Measurements from ENCODE around the gene OLFM4. TPM values are rescaled to one million over a fixed set of nuclear protein-coding genes. Genes with fewer than 3 reads are reported as not detected.

The OLFM4 gene
- total RNA-seq, 2 experiments from 2014 or later, result not detected

DNA sequence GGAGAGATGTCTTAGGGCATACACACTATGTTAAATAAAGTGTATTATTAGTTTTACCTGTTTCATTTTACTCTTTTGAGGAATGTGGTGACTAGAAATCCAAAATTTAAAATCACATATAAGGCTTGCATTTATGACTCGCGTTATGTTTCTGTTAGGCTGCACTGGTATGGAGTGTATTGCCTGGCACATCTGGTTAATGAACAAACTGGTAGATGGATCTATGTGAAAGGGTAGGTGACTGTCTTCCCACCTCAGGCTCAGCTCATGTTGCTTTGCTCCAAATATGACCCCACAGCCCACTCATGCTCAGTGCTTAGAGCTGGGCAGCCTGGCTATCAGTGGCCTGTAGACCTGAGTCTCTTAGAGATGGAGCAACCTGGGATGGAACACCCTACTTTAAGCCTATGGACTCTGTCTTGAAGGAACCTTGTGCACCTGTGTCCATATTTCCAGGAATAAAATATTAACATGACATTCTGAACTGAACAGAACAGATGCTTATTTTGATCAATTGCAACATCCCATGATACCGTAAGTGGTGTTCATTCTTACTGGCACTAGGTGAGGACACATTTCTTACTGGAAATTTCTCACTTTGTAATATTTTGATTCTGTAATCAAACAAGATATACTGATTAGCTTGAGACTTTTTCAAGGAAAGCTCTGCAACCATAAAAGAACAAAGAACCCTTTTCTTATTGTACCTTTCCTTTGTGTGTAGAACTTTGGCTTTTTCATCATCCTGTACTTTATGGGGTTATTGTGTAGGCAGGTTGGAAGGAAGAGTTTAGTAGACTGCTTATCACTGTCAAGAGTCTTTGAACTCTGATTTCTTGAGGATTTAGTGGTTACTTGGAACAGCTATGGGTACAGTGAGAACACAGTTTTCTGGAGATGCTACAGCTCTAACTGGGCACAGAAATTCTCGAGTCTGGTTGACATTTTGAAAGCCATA lies 9.6 kb upstream of the OLFM4 start:
- Mint-ChIP-seq H3K27ac (no peak overlapping the region), H3K4me3 (no peak overlapping the region), H3K4me1 (ENCODE audit: low read depth) (no peaks in the 10 kb centered on the region), H3K27me3 (no peaks in the 10 kb centered on the region), H3K9me3 (no peaks in the 10 kb centered on the region), H3K36me3 (no peaks in the 10 kb centered on the region)
- POLR2A ChIA-PET, result no interaction called here
- no peak for DNase-seq
- CTCF ChIA-PET, result no interaction called here
- intact Hi-C loops (cut with micrococcal nuclease), result no loop called here

DNA sequence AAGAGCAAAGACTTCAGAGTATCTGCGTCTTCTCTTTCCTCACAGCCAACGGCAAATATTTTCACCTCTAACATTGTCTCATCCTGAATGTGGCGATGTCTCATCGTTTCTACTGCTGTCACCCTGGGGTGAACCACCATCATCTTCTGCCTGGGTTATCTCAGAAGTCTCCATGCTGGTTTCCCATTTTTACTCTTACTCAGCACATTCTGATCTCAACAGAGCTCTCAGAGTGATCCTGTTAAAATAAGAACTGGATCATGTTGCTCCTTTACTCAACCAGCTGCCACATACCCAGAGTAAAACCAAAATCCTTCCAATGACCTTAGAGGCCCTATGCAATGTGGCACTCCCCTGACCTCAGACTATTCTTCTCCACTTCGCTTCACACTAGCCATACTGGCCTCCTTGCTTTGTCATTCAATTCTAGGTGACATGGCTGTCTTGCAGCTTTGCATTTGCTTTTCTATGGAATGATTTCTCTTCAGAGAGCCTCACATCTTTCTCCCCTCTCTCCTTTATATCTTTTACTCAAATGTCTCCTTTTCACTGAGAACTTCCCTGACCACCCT lies 7.8 kb upstream of the OLFM4 start:
- peaks cover 2% of the 10 kb centered on the region for H3K27me3 Mint-ChIP-seq
- H3K4me1 Mint-ChIP-seq (ENCODE audit: low read depth), result no peaks in the 10 kb centered on the region
- DNase-seq, result no peak
- H3K27ac Mint-ChIP-seq, result no peak overlapping the region
- H3K9me3 Mint-ChIP-seq, result no peaks in the 10 kb centered on the region
- POLR2A ChIA-PET, result no interaction called here
- no peaks in the 10 kb centered on the region for H3K36me3 Mint-ChIP-seq
- CTCF ChIA-PET, result no interaction called here
- intact Hi-C loops (cut with micrococcal nuclease), result no loop called here
- no peak overlapping the region for H3K4me3 Mint-ChIP-seq

DNA sequence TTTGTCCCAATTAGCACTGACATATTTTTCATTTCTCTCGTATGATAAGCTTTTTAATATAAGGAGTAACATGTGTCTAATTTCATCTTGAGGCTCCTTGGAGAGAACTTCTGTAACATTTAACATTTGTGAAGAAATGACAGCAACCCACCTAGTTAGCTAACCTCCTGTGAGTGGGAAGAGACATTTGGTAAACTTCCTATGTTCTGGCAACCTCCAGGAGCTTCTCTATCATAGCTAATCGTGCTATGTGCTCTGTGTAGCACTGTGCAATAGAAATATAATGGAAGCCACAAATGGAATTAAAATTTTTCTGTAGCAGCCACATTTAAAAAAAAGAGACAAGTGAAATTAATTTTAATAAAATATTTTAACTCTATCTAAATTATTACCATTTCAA lies 5.4 kb upstream of the OLFM4 start:
- H3K36me3 Mint-ChIP-seq, result no peaks in the 10 kb centered on the region
- no peak for DNase-seq
- H3K4me1 Mint-ChIP-seq (ENCODE audit: low read depth), result no peaks in the 10 kb centered on the region
- no peaks in the 10 kb centered on the region for H3K9me3 Mint-ChIP-seq
- peaks cover 2% of the 10 kb centered on the region for H3K27me3 Mint-ChIP-seq
- ChIA-PET POLR2A (no interaction called here), CTCF (no interaction called here)
- H3K27ac Mint-ChIP-seq, result no peak overlapping the region
- intact Hi-C loops (cut with micrococcal nuclease), result no loop called here
- H3K4me3 Mint-ChIP-seq, result no peak overlapping the region

DNA sequence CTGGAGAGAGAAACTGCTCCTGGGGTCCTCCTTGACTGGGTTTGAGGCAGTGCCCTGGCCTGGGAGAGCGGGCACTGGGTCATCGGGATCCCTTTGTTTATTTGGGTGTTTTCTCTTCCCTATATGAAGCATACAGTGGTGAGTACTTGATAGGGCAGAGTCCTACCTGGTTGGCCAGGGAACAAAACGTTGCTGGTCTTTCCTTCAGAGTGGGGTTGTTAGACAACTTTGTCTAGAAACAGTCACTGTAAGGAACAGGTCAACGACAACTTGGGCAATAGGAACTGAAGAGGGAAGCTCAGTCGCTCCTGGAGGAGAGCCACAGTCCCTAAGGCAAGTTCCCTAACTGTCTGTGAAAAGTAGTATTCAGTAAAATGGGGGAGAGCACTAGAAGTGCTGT lies 550 bp upstream of the OLFM4 start:
- Mint-ChIP-seq H3K4me1 (ENCODE audit: low read depth) (no peaks in the 10 kb centered on the region), H3K9me3 (no peaks in the 10 kb centered on the region), H3K27me3 (peaks cover 2% of the 10 kb centered on the region), H3K27ac (no peak overlapping the region), H3K4me3 (no peak overlapping the region), H3K36me3 (no peaks in the 10 kb centered on the region)
- intact Hi-C loops (cut with micrococcal nuclease), result no loop called here
- DNase-seq, result no peak
- ChIA-PET POLR2A (no interaction called here), CTCF (no interaction called here)

DNA sequence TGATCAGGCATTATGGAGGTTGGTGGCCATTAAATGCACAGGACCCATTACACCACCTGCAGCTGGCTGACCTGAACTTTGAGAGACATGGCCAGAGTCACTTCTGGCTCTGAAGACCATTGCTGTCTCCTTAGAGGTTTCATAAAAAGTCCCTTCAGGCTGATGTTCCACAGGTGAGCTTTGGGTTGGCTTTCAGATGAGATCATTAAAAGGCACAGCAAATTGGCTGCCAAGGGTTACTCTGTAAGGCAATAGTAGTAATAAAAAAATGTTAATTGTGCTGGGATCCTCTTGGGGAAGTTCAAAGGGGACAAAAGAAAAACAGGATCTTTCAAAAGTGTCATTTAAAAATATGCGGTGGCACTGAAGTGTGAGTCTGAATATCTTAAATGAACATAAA lies 4.2 kb downstream of the OLFM4 start:
- Mint-ChIP-seq H3K27ac (no peak overlapping the region), H3K36me3 (no peaks in the 10 kb centered on the region), H3K27me3 (peaks cover 1% of the 10 kb centered on the region), H3K4me3 (no peak overlapping the region), H3K9me3 (no peaks in the 10 kb centered on the region), H3K4me1 (ENCODE audit: low read depth) (no peaks in the 10 kb centered on the region)
- ChIA-PET CTCF (no interaction called here), POLR2A (no interaction called here)
- DNase-seq, result no peak
- intact Hi-C loops (cut with micrococcal nuclease), result no loop called here

DNA sequence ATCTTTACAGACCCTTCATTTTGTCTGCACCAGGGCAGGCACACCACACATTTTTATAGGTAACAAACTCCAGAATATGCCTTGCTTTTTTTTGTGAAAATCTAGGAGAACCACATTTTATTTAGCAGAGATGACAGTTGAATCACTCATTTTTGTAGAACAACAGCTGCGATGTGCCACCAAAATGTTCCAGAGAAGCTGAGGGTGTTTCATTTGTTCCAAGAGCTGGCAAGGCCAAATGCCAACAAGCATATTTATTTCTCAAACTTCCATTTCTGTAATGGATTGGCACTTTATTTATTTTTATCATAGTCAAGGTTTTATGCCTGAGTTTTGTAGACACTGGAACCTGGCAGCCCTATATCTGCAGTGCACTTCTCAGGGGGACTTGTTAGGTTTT lies 10.4 kb downstream of the OLFM4 start:
- no peak for DNase-seq
- Mint-ChIP-seq H3K4me1 (ENCODE audit: low read depth) (no peaks in the 10 kb centered on the region), H3K4me3 (no peak overlapping the region), H3K27me3 (peaks cover 1% of the 10 kb centered on the region), H3K9me3 (no peaks in the 10 kb centered on the region), H3K27ac (no peak overlapping the region), H3K36me3 (no peaks in the 10 kb centered on the region)
- intact Hi-C loops (cut with micrococcal nuclease), result no loop called here
- CTCF ChIA-PET, result no interaction called here
- POLR2A ChIA-PET, result no interaction called here

DNA sequence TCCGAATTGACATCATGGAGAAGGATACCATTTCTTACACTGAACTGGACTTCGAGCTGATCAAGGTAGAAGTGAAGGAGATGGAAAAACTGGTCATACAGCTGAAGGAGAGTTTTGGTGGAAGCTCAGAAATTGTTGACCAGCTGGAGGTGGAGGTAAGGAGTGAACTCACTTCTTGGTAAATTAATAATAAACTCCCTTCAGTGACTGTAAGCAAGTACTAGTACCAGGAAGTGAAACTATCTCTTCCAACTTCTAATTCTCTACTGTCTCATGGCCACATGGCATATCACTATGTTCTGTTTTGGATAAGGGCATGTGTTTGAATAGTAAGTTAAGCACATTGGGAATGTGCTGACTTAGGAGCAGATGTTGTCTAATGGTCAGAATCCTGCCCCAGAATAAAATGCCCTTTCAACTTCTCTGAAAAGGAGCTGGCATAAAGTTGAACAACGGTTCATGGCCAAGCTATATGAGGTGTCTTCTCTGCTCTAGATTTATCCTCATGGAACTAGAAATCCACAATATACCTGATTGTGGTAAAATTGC lies 13.4 kb downstream of the OLFM4 start:
- Mint-ChIP-seq H3K4me3 (no peak overlapping the region), H3K27ac (no peak overlapping the region), H3K36me3 (no peaks in the 10 kb centered on the region), H3K27me3 (no peaks in the 10 kb centered on the region), H3K9me3 (no peaks in the 10 kb centered on the region), H3K4me1 (ENCODE audit: low read depth) (no peaks in the 10 kb centered on the region)
- intact Hi-C loops (cut with micrococcal nuclease), result no loop called here
- ChIA-PET CTCF (no interaction called here), POLR2A (no interaction called here)
- DNase-seq, result no peak

DNA sequence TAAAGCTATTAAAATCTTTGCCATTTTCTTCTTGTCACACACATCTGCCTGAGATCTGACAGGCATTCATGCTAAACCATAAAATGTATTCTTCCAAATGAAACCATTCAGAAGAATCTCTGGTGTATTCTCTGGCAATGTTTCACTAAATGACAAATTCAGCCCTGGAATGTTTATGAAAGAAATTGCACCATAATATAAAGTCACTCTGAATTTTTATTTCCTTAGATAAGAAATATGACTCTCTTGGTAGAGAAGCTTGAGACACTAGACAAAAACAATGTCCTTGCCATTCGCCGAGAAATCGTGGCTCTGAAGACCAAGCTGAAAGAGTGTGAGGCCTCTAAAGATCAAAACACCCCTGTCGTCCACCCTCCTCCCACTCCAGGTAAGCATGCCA lies 14.3 kb downstream of the OLFM4 start:
- POLR2A ChIA-PET, result no interaction called here
- CTCF ChIA-PET, result no interaction called here
- no peak overlapping the region for H3K27ac Mint-ChIP-seq
- no peak for DNase-seq
- H3K9me3 Mint-ChIP-seq, result no peaks in the 10 kb centered on the region
- H3K4me1 Mint-ChIP-seq (ENCODE audit: low read depth), result no peaks in the 10 kb centered on the region
- H3K4me3 Mint-ChIP-seq, result no peak overlapping the region
- H3K27me3 Mint-ChIP-seq, result no peaks in the 10 kb centered on the region
- no peaks in the 10 kb centered on the region for H3K36me3 Mint-ChIP-seq
- intact Hi-C loops (cut with micrococcal nuclease), result no loop called here

DNA sequence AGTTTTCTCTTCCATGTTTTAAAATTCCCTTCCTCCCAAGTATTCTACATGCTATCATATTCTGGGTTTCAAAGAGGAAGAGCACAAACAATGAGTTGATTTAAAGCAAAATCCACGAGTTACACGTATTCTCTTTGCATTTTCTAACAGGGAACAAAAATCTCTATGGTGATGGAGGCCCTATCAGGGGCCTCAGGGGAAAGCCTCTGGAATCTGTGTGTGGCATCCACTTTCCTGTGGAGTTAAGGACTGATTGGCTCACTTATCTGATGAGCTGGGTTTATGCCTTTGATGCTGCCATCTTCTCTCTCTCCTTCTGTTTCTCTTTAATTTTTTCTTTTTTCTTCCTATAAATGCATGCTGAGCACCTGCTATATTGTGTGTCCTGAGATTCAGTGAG lies 14.8 kb downstream of the OLFM4 start:
- ChIA-PET POLR2A (no interaction called here), CTCF (no interaction called here)
- no peaks in the 10 kb centered on the region for H3K36me3 Mint-ChIP-seq
- no peak overlapping the region for H3K27ac Mint-ChIP-seq
- no peaks in the 10 kb centered on the region for H3K27me3 Mint-ChIP-seq
- no peaks in the 10 kb centered on the region for H3K4me1 Mint-ChIP-seq (ENCODE audit: low read depth)
- intact Hi-C loops (cut with micrococcal nuclease), result no loop called here
- no peak for DNase-seq
- no peaks in the 10 kb centered on the region for H3K9me3 Mint-ChIP-seq
- no peak overlapping the region for H3K4me3 Mint-ChIP-seq

DNA sequence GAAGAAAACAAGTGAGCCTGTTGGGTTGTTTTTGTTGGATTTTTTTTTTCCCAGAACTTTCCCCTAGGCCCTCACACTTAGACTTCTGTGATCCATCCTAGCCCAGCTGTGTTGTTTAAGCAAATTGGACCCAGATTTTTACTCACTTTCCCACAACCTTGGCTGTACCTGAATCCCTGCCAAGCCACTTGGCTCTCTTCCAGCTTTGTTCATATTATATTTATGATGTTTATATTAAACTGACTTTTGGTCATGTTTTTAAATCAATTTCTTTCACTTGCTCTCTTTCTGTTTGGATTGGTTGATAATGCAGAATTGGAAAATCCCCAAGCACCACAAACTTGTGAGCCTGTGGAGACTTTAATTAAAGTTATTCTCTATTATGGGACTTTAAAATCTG lies 16.6 kb downstream of the OLFM4 start:
- no peak for DNase-seq
- Mint-ChIP-seq H3K27ac (no peak overlapping the region), H3K9me3 (no peaks in the 10 kb centered on the region), H3K4me3 (no peak overlapping the region), H3K36me3 (no peaks in the 10 kb centered on the region), H3K4me1 (ENCODE audit: low read depth) (no peaks in the 10 kb centered on the region), H3K27me3 (no peaks in the 10 kb centered on the region)
- intact Hi-C loops (cut with micrococcal nuclease), result no loop called here
- ChIA-PET POLR2A (no interaction called here), CTCF (no interaction called here)

DNA sequence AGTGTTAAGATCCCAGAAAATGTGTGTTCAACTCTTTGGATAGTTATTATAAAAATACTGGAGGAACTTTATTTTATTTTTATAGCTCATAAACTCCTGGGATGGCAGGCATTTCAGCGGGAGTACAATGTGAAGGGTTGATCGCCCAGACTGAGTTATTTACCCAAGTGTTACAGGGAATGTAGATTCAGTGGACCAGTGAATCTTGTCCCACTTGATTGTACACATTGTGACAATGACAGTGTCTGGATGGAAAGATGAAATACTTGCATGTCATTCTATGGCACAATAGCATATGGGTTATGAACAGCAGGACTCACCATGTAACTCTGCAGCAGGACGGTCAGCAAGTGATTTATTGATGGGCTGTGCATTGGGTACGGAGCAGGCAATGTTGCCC lies 20.3 kb downstream of the OLFM4 start:
- ChIA-PET POLR2A (no interaction called here), CTCF (no interaction called here)
- DNase-seq, result no peak
- Mint-ChIP-seq H3K36me3 (no peaks in the 10 kb centered on the region), H3K4me1 (ENCODE audit: low read depth) (no peaks in the 10 kb centered on the region), H3K4me3 (no peak overlapping the region), H3K27me3 (no peaks in the 10 kb centered on the region), H3K9me3 (no peaks in the 10 kb centered on the region), H3K27ac (no peak overlapping the region)
- intact Hi-C loops (cut with micrococcal nuclease), result no loop called here

DNA sequence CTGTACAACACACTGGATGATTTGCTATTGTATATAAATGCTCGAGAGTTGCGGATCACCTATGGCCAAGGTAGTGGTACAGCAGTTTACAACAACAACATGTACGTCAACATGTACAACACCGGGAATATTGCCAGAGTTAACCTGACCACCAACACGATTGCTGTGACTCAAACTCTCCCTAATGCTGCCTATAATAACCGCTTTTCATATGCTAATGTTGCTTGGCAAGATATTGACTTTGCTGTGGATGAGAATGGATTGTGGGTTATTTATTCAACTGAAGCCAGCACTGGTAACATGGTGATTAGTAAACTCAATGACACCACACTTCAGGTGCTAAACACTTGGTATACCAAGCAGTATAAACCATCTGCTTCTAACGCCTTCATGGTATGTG lies 21.5 kb downstream of the OLFM4 start:
- intact Hi-C loops (cut with micrococcal nuclease), result no loop called here
- POLR2A ChIA-PET, result no interaction called here
- no peak overlapping the region for H3K27ac Mint-ChIP-seq
- H3K27me3 Mint-ChIP-seq, result no peaks in the 10 kb centered on the region
- H3K9me3 Mint-ChIP-seq, result no peaks in the 10 kb centered on the region
- no peak overlapping the region for H3K4me3 Mint-ChIP-seq
- no peaks in the 10 kb centered on the region for H3K36me3 Mint-ChIP-seq
- CTCF ChIA-PET, result no interaction called here
- H3K4me1 Mint-ChIP-seq (ENCODE audit: low read depth), result no peaks in the 10 kb centered on the region
- DNase-seq, result no peak

DNA sequence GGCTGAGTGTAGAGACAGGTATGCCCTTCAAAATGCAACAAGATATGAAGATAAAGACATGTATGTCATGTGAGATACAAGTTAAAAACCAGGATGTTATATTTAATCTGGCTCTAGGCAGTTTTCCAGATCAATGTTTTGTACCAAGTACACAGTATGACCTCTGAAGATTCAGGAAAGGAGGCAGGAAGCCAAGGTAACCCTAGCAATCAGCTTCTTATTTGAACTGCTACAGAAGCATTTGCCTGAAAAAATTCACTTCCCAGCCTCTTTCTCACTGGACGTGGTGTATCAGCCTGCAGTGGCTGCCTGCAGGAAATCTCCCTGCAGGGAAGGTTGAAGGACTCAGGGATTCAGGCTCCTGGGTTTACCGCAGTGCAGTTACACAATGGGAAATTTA lies 24.1 kb downstream of the OLFM4 start:
- Mint-ChIP-seq H3K27ac (no peak overlapping the region), H3K36me3 (no peaks in the 10 kb centered on the region), H3K9me3 (no peaks in the 10 kb centered on the region), H3K4me3 (no peak overlapping the region), H3K4me1 (ENCODE audit: low read depth) (no peaks in the 10 kb centered on the region), H3K27me3 (no peaks in the 10 kb centered on the region)
- no peak for DNase-seq
- CTCF ChIA-PET, result no interaction called here
- POLR2A ChIA-PET, result no interaction called here
- intact Hi-C loops (cut with micrococcal nuclease), result no loop called here
